ENCODE data around the gene HSFX3. TPM values are rescaled to one million over a fixed set of nuclear protein-coding genes. Genes with fewer than 3 reads are reported as not detected.
A peak's percentile ranks its signal among the peaks of the same experiment; 100 is the strongest.
"Not testable (repeated sequence)": the region's sequence is repeated elsewhere in the genome, so short reads cannot be mapped to it uniquely, and the experiment has no call there.

Gene HSFX3
- total RNA-seq, 1 experiment from 2014 or later: not detected

DNA sequence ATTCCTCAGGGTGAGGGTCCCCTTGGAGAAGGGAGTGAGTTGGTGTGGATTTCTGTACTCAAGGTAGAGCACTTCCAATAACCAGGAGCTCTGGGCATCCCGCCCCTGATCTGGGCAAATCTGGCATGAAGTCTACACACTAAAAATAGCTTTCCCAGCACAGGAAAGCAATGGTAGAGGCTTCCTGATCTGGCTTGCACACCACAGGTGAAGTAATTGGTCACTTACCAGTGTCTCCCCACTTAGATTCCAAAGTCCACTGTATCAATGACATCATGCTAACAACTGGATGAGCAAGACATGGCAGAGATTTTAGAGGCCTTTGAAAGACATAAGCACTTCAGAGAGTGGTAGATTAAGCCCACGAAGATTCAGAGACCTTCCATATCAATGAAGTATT lies 26.8 kb downstream of the HSFX3 start:
- intact Hi-C loops (cut with micrococcal nuclease): no loop called here
- Histone ChIP-seq H3K9ac (ENCODE audit: low read length) (no peak overlapping the region), H3F3A (ENCODE audit: low read length, unreplicated experiment) (no peaks in the 10 kb centered on the region), H3K4me2 (ENCODE audit: low read length) (no peak overlapping the region), H3K27ac (ENCODE audit: low read length) (no peak overlapping the region), H3K9me2 (replicated peaks; ENCODE audit: low read length) (no peaks in the 10 kb centered on the region), H3K4me3 (ENCODE audit: low read length) (no peak overlapping the region), H3K4me1 (ENCODE audit: insufficient read depth, low read length) (peaks cover 6% of the 10 kb centered on the region; the same call in 1 of the 2 replicates), H3K79me2 (ENCODE audit: low read length) (no peaks in the 10 kb centered on the region), H2AFZ (ENCODE audit: low read length) (no peak overlapping the region), H3K36me3 (ENCODE audit: low read depth, low read length) (no peaks in the 10 kb centered on the region), H3K27me3 (ENCODE audit: low read length) (no peaks in the 10 kb centered on the region), H4K20me1 (ENCODE audit: low read length) (no peaks in the 10 kb centered on the region), H3K9me3 (ENCODE audit: low read length) (no peaks in the 10 kb centered on the region)
- TF ChIP-seq, protein P1, sequence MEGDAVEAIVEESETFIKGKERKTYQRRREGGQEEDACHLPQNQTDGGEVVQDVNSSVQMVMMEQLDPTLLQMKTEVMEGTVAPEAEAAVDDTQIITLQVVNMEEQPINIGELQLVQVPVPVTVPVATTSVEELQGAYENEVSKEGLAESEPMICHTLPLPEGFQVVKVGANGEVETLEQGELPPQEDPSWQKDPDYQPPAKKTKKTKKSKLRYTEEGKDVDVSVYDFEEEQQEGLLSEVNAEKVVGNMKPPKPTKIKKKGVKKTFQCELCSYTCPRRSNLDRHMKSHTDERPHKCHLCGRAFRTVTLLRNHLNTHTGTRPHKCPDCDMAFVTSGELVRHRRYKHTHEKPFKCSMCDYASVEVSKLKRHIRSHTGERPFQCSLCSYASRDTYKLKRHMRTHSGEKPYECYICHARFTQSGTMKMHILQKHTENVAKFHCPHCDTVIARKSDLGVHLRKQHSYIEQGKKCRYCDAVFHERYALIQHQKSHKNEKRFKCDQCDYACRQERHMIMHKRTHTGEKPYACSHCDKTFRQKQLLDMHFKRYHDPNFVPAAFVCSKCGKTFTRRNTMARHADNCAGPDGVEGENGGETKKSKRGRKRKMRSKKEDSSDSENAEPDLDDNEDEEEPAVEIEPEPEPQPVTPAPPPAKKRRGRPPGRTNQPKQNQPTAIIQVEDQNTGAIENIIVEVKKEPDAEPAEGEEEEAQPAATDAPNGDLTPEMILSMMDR (conservative IDR thresholded peaks at IDR 0.05; ENCODE audit: low read depth, low read length): no peak
- TF ChIP-seq EZH2phosphoT487 (IDR thresholded peaks at IDR 0.05; ENCODE audit: borderline replicate concordance, low read length) (no peak), EZH2 (IDR thresholded peaks at IDR 0.05; ENCODE audit: low read length, unreplicated experiment) (no peak)
- ATAC-seq (no peak), DNase-seq (no peak)
- ChIA-PET CTCF (no interaction called here), POLR2A (ENCODE audit: unreplicated experiment) (no interaction called here)
- no TSS peak for BruUV-seq (replicated peaks)

DNA sequence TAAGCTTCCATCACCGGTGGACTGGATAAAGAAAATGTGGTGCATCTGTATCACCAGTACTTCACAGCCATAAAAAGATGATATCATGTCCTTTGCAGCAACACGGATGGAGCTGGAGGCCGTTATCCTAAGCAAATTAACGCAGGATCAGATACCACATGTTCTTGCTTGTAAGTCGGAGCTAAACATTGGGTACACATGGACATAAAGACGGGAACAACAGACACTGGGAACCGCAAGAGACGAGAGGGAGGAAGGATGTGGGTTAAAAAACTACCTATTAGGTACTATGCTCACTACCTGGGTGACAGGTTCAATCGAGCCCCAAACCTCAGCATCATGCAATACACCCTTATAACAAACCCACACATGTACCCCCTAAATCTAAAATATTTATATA lies 28.3 kb downstream of the HSFX3 start:
- no peaks in the 10 kb centered on the region for H3K79me2 ChIP-seq (ENCODE audit: low read length)
- no peak overlapping the region for H3K9ac ChIP-seq (ENCODE audit: low read length)
- ChIA-PET CTCF (no interaction called here), POLR2A (ENCODE audit: unreplicated experiment) (no interaction called here)
- ATAC-seq (no peak), DNase-seq (no peak)
- no peak overlapping the region for H3K4me2 ChIP-seq (ENCODE audit: low read length)
- no peaks in the 10 kb centered on the region for H3K9me2 ChIP-seq (replicated peaks; ENCODE audit: low read length)
- H3F3A ChIP-seq (ENCODE audit: low read length, unreplicated experiment): no peaks in the 10 kb centered on the region
- peaks cover 7% of the 10 kb centered on the region; the same call in 1 of the 2 replicates for H3K4me1 ChIP-seq (ENCODE audit: insufficient read depth, low read length)
- H4K20me1 ChIP-seq (ENCODE audit: low read length): no peaks in the 10 kb centered on the region
- H3K27ac ChIP-seq (ENCODE audit: low read length): no peak overlapping the region
- no TSS peak for BruUV-seq (replicated peaks)
- H3K4me3 ChIP-seq (ENCODE audit: low read length): no peak overlapping the region
- TF ChIP-seq, protein P1 (conservative IDR thresholded peaks at IDR 0.05; ENCODE audit: low read depth, low read length): no peak
- TF ChIP-seq EZH2 (IDR thresholded peaks at IDR 0.05; ENCODE audit: low read length, unreplicated experiment): no peak
- no peak for TF ChIP-seq EZH2phosphoT487 (IDR thresholded peaks at IDR 0.05; ENCODE audit: borderline replicate concordance, low read length)
- intact Hi-C loops (cut with micrococcal nuclease): no loop called here
- H3K36me3 ChIP-seq (ENCODE audit: low read depth, low read length): no peaks in the 10 kb centered on the region
- H3K27me3 ChIP-seq (ENCODE audit: low read length): no peaks in the 10 kb centered on the region
- H3K9me3 ChIP-seq (ENCODE audit: low read length): no peaks in the 10 kb centered on the region
- H2AFZ ChIP-seq (ENCODE audit: low read length): no peak overlapping the region

- CTCF ChIA-PET; H3K36me3 ChIP-seq (ENCODE audit: low read depth, low read length); BruUV-seq (replicated peaks); H3K9me2 ChIP-seq (replicated peaks; ENCODE audit: low read length); H3K27me3 ChIP-seq (ENCODE audit: low read length); ATAC-seq; DNase-seq; H3F3A ChIP-seq (ENCODE audit: low read length, unreplicated experiment); H3K9me3 ChIP-seq (ENCODE audit: low read length); H3K4me3 ChIP-seq (ENCODE audit: low read length); H3K9ac ChIP-seq (ENCODE audit: low read length); H3K79me2 ChIP-seq (ENCODE audit: low read length); H4K20me1 ChIP-seq (ENCODE audit: low read length); H3K27ac ChIP-seq (ENCODE audit: low read length); POLR2A ChIA-PET (ENCODE audit: unreplicated experiment); H2AFZ ChIP-seq (ENCODE audit: low read length); H3K4me1 ChIP-seq (ENCODE audit: insufficient read depth, low read length); intact Hi-C loops (cut with micrococcal nuclease): not testable (repeated sequence)
- H3K4me2 ChIP-seq (ENCODE audit: low read length): peak overlapping the region; percentile 27; the same call in 1 of the 2 replicates
These were observed 29.0 kb downstream of the HSFX3 start for GRCh38 chrX:149520636-149521277.

All from PC-3 (cell line).